ENCODE data around the gene MAN2A2. TPM values are rescaled to one million over a fixed set of nuclear protein-coding genes. Genes with fewer than 3 reads are reported as not detected.
A peak's percentile ranks its signal among the peaks of the same experiment; 100 is the strongest.

MAN2A2 gene
- total RNA-seq, 4 donors from 2014 or later: 46.8 to 109 (median 86.4) TPM

- no peaks in the 10 kb centered on the region for H3K27me3 ChIP-seq
- peaks cover 0 to 34% (median 16%) of the 10 kb centered on the region in 4 donors for H3K36me3 ChIP-seq
- H3K9me3 ChIP-seq: no peaks in the 10 kb centered on the region
- intact Hi-C loops (cut with DNase I; ENCODE audit: low total_unique reads) (loop anchor here (10.0 kb wide), 1 partner anchor 167 kb away; the partner anchor contains the start of gene BLM), in situ Hi-C loops (cut with MboI; ENCODE audit: low pct_ligation_motif_present in 1 of 4, low pct_unique_long_range_greater_than_20kb in 1 of 4, low sequenced_read_pairs in 3 of 4) (loop anchor here in 3 of 4 donors (10.0 to 25.0 kb wide), 3 partner anchors 219 to 569 kb away; no protein-coding TSS in a partner anchor)
- peaks cover 6 to 33% (median 23%) of the 10 kb centered on the region in 4 donors for H3K4me1 ChIP-seq
- 80% methylated on average over 29 of the region's 35 CpGs; no CpG with 5 or more reads in 1 of the 2 donors for WGBS, 2 donors (ENCODE audit: low coverage in 1 of 2)
- H3K4me3 ChIP-seq: no peak overlapping the region
- H3K27ac ChIP-seq: no peak overlapping the region
- DNase-seq: no peak
- no peak for TF ChIP-seq POLR2AphosphoS5 (IDR thresholded peaks at IDR 0.05)
- no peak for TF ChIP-seq CTCF (IDR thresholded peaks at IDR 0.05)
- no peak for TF ChIP-seq POLR2A (IDR thresholded peaks at IDR 0.05)
- no peak for TF ChIP-seq EP300 (IDR thresholded peaks at IDR 0.05; ENCODE audit: low read depth)
Measured at GRCh38 chr15:90881181-90881977, 21.7 kb upstream of the MAN2A2 start.

- intact Hi-C loops (cut with DNase I; ENCODE audit: low total_unique reads): loop anchor here (10.0 kb wide), 1 partner anchor 167 kb away; the partner anchor contains the start of gene BLM
Measured at GRCh38 chr15:90881978-90882721, 21.0 kb upstream of the MAN2A2 start.

GRCh38 chr15:90882781-90883525, 20.1 kb upstream of the MAN2A2 start:
- Histone ChIP-seq H3K4me1 (peaks cover 6 to 35% (median 23%) of the 10 kb centered on the region in 4 donors), H3K9me3 (no peaks in the 10 kb centered on the region), H3K4me3 (no peak overlapping the region), H3K27me3 (no peaks in the 10 kb centered on the region), H3K27ac (peak overlapping the region; percentile 86 to 92 (median 90)), H3K36me3 (peaks cover 0 to 19% (median 8%) of the 10 kb centered on the region in 4 donors)
- TF ChIP-seq POLR2A (IDR thresholded peaks at IDR 0.05): no peak
- TF ChIP-seq EP300 (IDR thresholded peaks at IDR 0.05; ENCODE audit: low read depth): no peak
- no peak for TF ChIP-seq POLR2AphosphoS5 (IDR thresholded peaks at IDR 0.05)
- no peak for TF ChIP-seq CTCF (IDR thresholded peaks at IDR 0.05)
- 63 to 69% methylated on average over 2 to 13 of the region's 13 CpGs for WGBS, 2 donors (ENCODE audit: low coverage in 1 of 2)
- DNase-seq: no peak
- intact Hi-C loops (cut with DNase I; ENCODE audit: low total_unique reads) (loop anchor here (10.0 kb wide), 1 partner anchor 168 kb away; the partner anchor contains the start of gene BLM), in situ Hi-C loops (cut with MboI; ENCODE audit: low pct_ligation_motif_present in 1 of 4, low pct_unique_long_range_greater_than_20kb in 1 of 4, low sequenced_read_pairs in 3 of 4) (loop anchor here in 3 of 4 donors (10.0 to 25.0 kb wide), 3 partner anchors 221 to 571 kb away; no protein-coding TSS in a partner anchor)

More at GRCh38 chr15:90881978-90882721, 21.0 kb upstream of the MAN2A2 start:
- Histone ChIP-seq H3K9me3 (no peaks in the 10 kb centered on the region), H3K36me3 (peaks cover 0 to 26% (median 12%) of the 10 kb centered on the region in 4 donors), H3K27ac (no peak overlapping the region), H3K4me3 (no peak overlapping the region), H3K4me1 (peaks cover 6 to 35% (median 23%) of the 10 kb centered on the region in 4 donors), H3K27me3 (no peaks in the 10 kb centered on the region)
- in situ Hi-C loops (cut with MboI; ENCODE audit: low pct_ligation_motif_present in 1 of 4, low pct_unique_long_range_greater_than_20kb in 1 of 4, low sequenced_read_pairs in 3 of 4): loop anchor here in 3 of 4 donors (10.0 to 25.0 kb wide), 3 partner anchors 220 to 570 kb away; no protein-coding TSS in a partner anchor
- DNase-seq: no peak
- 87% methylated on average over 16 of the region's 19 CpGs; no CpG with 5 or more reads in 1 of the 2 donors for WGBS, 2 donors (ENCODE audit: low coverage in 1 of 2)
- no peak for TF ChIP-seq CTCF (IDR thresholded peaks at IDR 0.05)
- peak in 2 of 3 donors; percentile 8 to 12 for TF ChIP-seq POLR2AphosphoS5 (IDR thresholded peaks at IDR 0.05)
